IPS-NIHi7 (cell line): ENCODE data around the gene CARD11.
"Not testable (repeated sequence)": the region's sequence is repeated elsewhere in the genome, so short reads cannot be mapped to it uniquely, and the experiment has no call there.

Source experiments
- DNase-seq: peaks from one replicate; pipeline ENCODE4 v3.0.0; 2012; ENCODE audit warnings: mixed read lengths; ENCODE audit errors: extremely low spot score

Gene CARD11

DNA sequence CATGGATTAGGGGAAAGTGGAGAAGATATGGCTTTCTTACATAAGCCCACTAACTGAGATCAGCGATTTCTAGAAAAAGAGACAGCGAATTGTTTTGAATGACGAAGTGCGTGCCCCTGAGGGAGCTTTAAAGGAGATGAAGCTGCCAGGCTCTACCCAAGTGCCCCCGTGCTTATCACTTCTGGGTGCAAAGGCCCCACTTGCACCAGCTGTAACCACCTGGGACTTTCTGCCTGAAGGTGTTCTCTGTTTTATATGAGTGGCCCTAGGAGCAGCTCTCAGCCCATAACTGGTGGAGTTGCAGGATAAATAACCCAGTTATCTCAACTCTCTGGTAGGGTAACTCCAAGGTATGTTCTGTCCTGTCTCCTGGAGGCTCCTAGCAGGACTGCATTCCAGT is 20.4 kb upstream of the CARD11 start:
- no peak for DNase-seq

DNA sequence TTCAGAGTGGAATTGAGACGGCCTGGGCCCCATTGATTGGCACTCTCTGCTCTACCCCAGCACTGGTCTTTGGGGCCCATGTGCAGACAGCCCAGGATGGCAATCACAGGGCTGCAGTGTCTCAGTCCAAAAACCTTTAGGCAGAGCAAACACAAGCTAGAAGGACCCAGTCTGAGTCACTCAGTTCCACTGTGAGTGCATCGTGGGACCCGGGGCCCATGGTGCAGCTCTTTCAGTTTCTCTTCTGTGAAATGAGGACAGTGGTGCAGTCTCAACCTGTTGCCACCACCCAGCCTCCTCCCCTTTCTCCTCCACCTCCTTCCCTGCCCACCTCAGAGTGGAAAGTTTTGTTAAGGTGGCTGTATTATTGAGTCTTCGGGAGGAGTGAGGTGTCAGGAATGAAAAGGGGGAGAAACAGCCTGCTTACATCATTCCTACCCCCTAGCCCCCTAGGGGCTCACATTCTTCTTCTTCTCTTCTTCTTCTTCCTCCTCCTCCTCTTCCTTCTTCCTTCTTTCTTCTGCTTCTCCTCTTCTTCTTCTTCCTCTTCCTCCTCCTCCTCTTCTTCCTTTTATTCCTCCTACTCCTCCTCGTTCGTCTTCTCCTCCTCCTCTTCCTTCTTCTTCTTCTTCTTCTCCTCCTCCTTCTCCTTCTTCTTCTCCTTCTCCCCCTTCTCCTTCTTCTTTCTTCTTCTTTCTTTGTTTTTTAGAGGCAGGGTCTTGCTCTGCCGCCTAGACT is 19.5 kb upstream of the CARD11 start:
- DNase-seq: no peak

- no peak for DNase-seq
Observed at GRCh38 chr7:3057066-3057420, 13.4 kb upstream of the CARD11 start.

DNA sequence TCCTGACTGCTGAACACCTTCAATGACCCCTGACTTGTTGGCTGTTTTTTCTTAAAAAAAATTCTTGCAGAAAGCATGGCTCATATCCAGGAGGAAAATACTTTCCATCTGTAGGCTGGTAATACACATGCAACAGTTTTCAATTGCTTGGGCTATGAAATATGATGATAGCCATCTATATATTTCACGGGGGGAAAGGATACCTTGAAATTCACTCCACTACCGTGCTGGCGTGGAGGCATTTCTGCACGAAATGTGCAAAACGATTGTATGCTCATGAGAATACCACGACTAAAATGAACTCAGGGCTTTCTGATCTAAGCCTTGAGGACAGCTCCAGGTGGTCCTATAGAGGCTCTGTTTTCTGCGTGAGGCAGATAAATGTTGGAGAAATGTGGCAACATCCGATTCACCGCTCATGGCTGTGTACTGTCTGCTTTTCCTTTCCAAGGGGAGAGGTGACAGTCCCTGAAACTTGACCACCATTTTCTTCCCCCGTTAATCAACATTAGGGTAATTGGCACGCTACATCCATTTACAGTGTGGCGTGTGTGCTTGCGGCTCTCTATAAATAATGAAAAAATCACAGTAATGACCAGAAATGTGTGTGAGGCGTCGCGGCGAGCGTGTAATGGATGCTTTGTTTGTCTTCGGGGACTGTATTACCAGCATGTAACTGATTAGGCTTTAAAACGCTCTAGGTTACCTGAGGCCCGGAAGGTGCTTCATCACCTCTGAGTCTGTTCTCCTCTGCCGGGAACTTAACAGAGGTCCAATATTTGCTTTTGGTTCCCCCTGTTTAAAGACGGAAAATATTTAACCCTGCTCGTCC is 12.8 kb upstream of the CARD11 start:
- DNase-seq: no peak

DNA sequence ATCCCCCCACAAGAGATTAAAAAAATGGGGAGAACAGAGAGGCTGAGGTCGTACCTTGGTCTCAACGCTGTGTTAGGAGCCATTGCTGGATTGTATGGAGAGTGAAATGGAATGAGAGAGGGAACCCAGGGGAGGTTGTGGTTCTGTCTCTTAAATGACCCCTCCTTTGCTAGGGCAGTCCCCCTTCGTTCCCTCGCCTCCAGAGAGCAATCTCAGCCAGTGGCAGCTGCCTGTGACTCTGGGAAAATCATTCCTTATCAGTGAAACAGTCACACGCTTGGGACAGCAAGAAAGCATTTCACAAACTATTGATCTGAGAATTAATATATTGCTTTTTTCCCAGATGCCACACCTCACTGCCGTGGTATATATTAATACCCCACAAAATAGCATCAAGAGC is 12.0 kb upstream of the CARD11 start:
- no peak for DNase-seq

DNA sequence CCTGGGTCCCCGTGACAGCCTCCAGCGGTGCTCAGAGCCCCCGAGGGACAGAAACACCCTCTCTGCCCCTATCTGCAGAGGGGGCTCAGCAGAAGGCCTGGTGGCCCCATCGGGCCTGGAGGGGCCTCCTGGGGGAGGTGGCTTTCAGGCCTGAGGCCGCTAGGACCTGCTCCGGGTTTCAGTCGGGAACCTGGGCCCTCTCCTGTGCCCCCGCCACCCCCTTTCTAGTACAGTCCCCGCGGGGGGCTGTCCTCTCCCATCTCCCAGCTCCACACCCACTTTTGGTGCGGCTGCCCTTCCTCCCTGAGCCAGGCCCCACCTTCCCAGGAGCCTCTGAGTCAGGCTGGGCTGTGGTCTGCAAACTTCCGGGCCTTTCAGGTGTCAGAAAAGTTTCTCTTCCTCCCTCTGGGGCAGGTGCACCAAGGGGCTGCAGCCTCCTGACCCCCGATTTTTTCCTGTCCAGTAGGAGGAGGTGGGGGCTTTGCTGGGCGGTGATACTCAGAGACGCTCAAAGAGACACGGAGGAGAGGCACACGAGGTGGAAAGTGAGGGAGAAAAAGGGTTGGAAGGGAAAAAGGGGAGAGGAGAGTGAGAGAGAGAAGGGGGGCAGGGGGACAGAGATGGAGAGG is 692 bp downstream of the CARD11 start:
- peak; percentile 58 for DNase-seq

GRCh38 chr7:3041986-3042675 is 1.5 kb downstream of the CARD11 start:
- DNase-seq: no peak

DNA sequence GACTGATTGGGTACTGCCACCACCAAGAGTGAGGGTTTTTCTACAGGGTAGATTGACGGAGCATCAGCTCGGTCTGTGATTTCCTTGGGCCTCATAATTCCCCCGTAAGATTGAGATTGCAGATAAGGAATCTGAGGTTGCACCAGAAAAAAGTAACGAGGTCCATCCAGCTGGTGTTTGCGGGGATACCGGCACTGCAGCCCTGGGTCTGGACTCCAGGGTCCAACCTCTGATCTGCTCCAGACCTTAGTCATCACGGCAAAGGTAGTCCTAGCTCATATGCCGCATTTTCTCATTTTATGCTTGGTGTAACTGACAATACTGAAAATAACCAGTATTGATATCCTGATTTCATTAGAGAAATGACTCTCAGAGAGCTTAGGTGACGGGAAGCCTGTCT is 3.9 kb downstream of the CARD11 start:
- no peak for DNase-seq

DNA sequence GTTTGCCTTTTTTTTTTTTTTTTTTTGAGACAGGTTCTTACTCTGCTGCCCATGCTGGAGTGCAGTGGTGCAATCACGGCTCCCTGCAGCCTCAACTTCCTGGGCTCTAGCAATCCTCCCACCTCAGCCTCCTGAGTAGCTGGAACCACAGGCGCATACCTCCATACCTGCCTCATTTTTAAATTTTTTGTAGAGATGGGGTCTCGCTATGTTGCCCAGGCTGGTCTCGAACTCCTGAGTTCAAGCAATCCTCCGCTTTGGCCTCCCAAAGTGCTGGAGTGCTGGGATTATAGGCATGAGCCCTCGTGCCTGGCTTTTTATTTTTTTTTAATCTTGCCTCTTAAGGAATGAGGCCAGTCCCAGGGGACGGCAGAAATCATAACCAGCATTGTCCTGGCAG is 5.7 kb downstream of the CARD11 start:
- DNase-seq: not testable (repeated sequence)

- no peak for DNase-seq
Observed at GRCh38 chr7:3037259-3037658, 6.4 kb downstream of the CARD11 start.

GRCh38 chr7:3034591-3035150 is 9.0 kb downstream of the CARD11 start:
- DNase-seq: no peak

GRCh38 chr7:3033581-3033980 is 10.1 kb downstream of the CARD11 start:
- no peak for DNase-seq

- DNase-seq: no peak
Observed at GRCh38 chr7:3033136-3033535, 10.5 kb downstream of the CARD11 start.

DNA sequence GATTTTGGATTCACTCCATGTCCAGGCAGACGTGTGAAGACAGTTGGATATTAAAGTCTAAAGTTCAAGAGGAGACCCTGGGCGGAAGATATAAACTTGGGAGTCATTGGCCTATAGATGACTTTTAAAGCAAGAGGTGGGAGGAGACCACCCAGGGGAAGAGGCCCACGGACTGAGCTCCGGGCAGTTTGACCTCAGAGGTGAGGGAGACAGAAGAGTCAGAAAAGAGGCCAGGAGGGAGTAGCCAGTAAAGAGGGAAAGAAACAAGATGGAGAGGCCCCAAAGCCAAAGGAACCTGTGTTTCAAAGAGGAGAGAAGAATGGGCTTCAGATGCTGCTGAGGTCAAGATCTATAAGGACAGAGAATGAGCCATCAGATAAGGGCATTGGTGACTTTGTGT is 11.4 kb downstream of the CARD11 start:
- no peak for DNase-seq

DNA sequence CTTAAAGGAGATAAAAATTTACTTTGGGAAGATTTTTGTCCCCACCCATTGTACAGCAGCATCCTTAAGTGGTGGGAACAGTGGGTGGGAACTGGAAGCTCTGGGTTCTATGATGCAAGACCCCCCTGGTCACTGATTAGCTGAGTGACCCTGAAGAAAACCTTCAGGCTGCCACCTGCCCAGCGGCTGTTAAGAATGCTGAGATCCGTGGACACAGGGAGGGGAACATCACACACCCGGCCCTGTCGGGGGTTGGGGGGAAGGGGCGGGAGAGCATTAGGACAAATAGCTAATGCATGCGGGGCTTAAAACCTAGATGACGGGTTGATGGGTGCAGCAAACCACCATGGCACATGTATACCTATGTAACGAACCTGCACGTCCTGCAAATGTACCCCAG is 14.5 kb downstream of the CARD11 start:
- DNase-seq: no peak

DNA sequence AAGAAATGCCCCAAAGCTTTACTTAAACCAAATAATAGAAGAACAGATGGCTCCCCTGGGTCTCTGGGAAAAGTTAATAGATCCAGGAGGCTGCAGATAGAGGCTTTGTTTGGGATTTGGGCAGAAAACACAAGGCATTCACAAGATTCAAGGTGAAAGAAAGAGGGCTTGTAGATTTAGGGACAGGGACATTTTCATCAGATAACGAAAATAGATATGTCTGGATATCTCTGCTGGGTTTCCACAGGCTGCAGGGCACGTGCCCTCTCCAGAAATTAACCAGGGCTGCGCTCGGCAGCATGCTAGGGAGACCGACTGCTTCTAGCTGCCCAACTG is 14.9 kb downstream of the CARD11 start:
- DNase-seq: no peak

- peak; percentile 32 for DNase-seq
Observed at GRCh38 chr7:3028071-3028757, 15.5 kb downstream of the CARD11 start.

GRCh38 chr7:3027005-3027845 is 16.4 kb downstream of the CARD11 start:
- DNase-seq: no peak

- no peak for DNase-seq
Observed at GRCh38 chr7:3025616-3026015, 18.1 kb downstream of the CARD11 start.

DNA sequence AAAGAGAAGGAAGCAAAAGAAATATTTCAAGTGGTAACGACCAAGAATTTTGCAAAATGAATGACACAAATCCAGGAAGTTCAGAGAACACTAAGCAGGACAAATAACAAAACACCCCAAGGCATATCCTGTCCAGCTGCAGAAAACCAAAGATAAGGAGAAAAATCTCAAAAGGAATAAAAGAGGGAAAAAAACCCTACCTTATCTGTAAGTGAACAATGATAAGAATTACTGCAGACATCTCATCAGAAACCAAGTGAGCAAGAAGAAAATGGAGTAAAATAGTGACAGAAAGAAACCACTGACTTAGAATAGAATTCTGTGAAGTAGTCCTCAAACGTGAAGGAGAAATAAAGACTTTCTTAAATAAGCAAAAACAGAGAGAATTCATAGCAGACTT is 21.8 kb downstream of the CARD11 start:
- no peak for DNase-seq

GRCh38 chr7:3021224-3021623 is 22.4 kb downstream of the CARD11 start:
- not testable (repeated sequence) for DNase-seq
